ENCODE results near the gene AFF3.
"Not testable (repeated sequence)": the region's sequence is repeated elsewhere in the genome, so short reads cannot be mapped to it uniquely, and the experiment has no call there.

The AFF3 gene

GRCh38 chr2:100108648-100109020, 33.8 kb downstream of the AFF3 start:
- not testable (repeated sequence) for H4K91ac ChIP-seq (ENCODE audit: low read depth, low read length); H3K4me2 ChIP-seq (ENCODE audit: low read length); H3K14ac ChIP-seq (ENCODE audit: low read length); H2AFZ ChIP-seq (ENCODE audit: insufficient read depth, low read length, poor library complexity); H3K27ac ChIP-seq (ENCODE audit: low read depth, low read length); H2BK120ac ChIP-seq (ENCODE audit: insufficient read depth, low read length, poor library complexity); H3K4me3 ChIP-seq (ENCODE audit: low read depth, low read length); H3K79me1 ChIP-seq (ENCODE audit: low read length); H3K9ac ChIP-seq (ENCODE audit: low read length); H2AK5ac ChIP-seq (ENCODE audit: low read length); H3K36me3 ChIP-seq (ENCODE audit: control insufficient read depth in 1 of 2, insufficient read depth in 2 of 2, low read length in 2 of 2); H3K18ac ChIP-seq (ENCODE audit: low read length); DNase-seq; H4K12ac ChIP-seq (ENCODE audit: low read depth, low read length); H4K8ac ChIP-seq (ENCODE audit: low read depth, low read length); H3K4ac ChIP-seq (ENCODE audit: low read depth, low read length); H3K79me2 ChIP-seq (ENCODE audit: control insufficient read depth, insufficient read depth, low read length, poor library complexity); H2BK12ac ChIP-seq (ENCODE audit: low read length); H3K9me3 ChIP-seq (ENCODE audit: insufficient read depth, low read depth, low read length); H2BK5ac ChIP-seq (ENCODE audit: low read depth, low read length, poor library complexity); H3K23ac ChIP-seq (ENCODE audit: low read length)
- peaks cover 15 to 27% of the 10 kb centered on the region in 2 experiments for H3K4me1 ChIP-seq (ENCODE audit: control insufficient read depth in 1 of 2, insufficient read depth in 2 of 2, low read length in 2 of 2)
- no CpG with 5 or more reads among the region's 3 CpGs for WGBS (ENCODE audit: extremely low coverage, insufficient coverage, insufficient read length)
- H3K27me3 ChIP-seq (ENCODE audit: insufficient read depth, low read length) = peaks cover 11% of the 10 kb centered on the region

- H2BK12ac ChIP-seq (ENCODE audit: low read length) = no peak overlapping the region
- no peak overlapping the region for H4K8ac ChIP-seq (ENCODE audit: low read depth, low read length)
- peaks cover 15 to 27% of the 10 kb centered on the region in 2 experiments for H3K4me1 ChIP-seq (ENCODE audit: control insufficient read depth in 1 of 2, insufficient read depth in 2 of 2, low read length in 2 of 2)
- H3K4ac ChIP-seq (ENCODE audit: low read depth, low read length) = no peak overlapping the region
- no CpG with 5 or more reads among the region's 6 CpGs for WGBS (ENCODE audit: extremely low coverage, insufficient coverage, insufficient read length)
- H3K14ac ChIP-seq (ENCODE audit: low read length) = no peak overlapping the region
- H4K12ac ChIP-seq (ENCODE audit: low read depth, low read length) = no peak overlapping the region
- no peak overlapping the region for H3K18ac ChIP-seq (ENCODE audit: low read length)
- no peak overlapping the region for H2BK5ac ChIP-seq (ENCODE audit: low read depth, low read length, poor library complexity)
- H3K4me2 ChIP-seq (ENCODE audit: low read length) = no peak overlapping the region
- H3K23ac ChIP-seq (ENCODE audit: low read length) = no peak overlapping the region
- no peak for DNase-seq
- H3K79me1 ChIP-seq (ENCODE audit: low read length) = peaks cover 2% of the 10 kb centered on the region
- no peak overlapping the region for H2BK120ac ChIP-seq (ENCODE audit: insufficient read depth, low read length, poor library complexity)
- H3K27me3 ChIP-seq (ENCODE audit: insufficient read depth, low read length) = peaks cover 11% of the 10 kb centered on the region
- H4K91ac ChIP-seq (ENCODE audit: low read depth, low read length) = no peak overlapping the region
- no peak overlapping the region for H3K27ac ChIP-seq (ENCODE audit: low read depth, low read length)
- no peak overlapping the region for H2AK5ac ChIP-seq (ENCODE audit: low read length)
- H3K9me3 ChIP-seq (ENCODE audit: insufficient read depth, low read depth, low read length) = no peaks in the 10 kb centered on the region
- H3K4me3 ChIP-seq (ENCODE audit: low read depth, low read length) = no peak overlapping the region
- H3K36me3 ChIP-seq (ENCODE audit: control insufficient read depth in 1 of 2, insufficient read depth in 2 of 2, low read length in 2 of 2) = no peaks in the 10 kb centered on the region
- no peak overlapping the region for H2AFZ ChIP-seq (ENCODE audit: insufficient read depth, low read length, poor library complexity)
- no peaks in the 10 kb centered on the region for H3K79me2 ChIP-seq (ENCODE audit: control insufficient read depth, insufficient read depth, low read length, poor library complexity)
- H3K9ac ChIP-seq (ENCODE audit: low read length) = no peak overlapping the region
Measured at GRCh38 chr2:100107906-100108647, 34.3 kb downstream of the AFF3 start.

GRCh38 chr2:100107440-100107839, 35.0 kb downstream of the AFF3 start:
- no peak overlapping the region for H3K9ac ChIP-seq (ENCODE audit: low read length)
- H3K4me2 ChIP-seq (ENCODE audit: low read length) = no peak overlapping the region
- no peak overlapping the region for H3K4ac ChIP-seq (ENCODE audit: low read depth, low read length)
- peaks cover 11% of the 10 kb centered on the region for H3K27me3 ChIP-seq (ENCODE audit: insufficient read depth, low read length)
- no peak overlapping the region for H3K23ac ChIP-seq (ENCODE audit: low read length)
- DNase-seq = no peak
- no peak overlapping the region for H3K27ac ChIP-seq (ENCODE audit: low read depth, low read length)
- peaks cover 2% of the 10 kb centered on the region for H3K79me1 ChIP-seq (ENCODE audit: low read length)
- H3K79me2 ChIP-seq (ENCODE audit: control insufficient read depth, insufficient read depth, low read length, poor library complexity) = no peaks in the 10 kb centered on the region
- H2AK5ac ChIP-seq (ENCODE audit: low read length) = no peak overlapping the region
- no peak overlapping the region for H3K4me3 ChIP-seq (ENCODE audit: low read depth, low read length)
- H4K91ac ChIP-seq (ENCODE audit: low read depth, low read length) = no peak overlapping the region
- no peak overlapping the region for H3K14ac ChIP-seq (ENCODE audit: low read length)
- no peak overlapping the region for H3K18ac ChIP-seq (ENCODE audit: low read length)
- no peak overlapping the region for H4K8ac ChIP-seq (ENCODE audit: low read depth, low read length)
- no CpG with 5 or more reads among the region's 1 CpG for WGBS (ENCODE audit: extremely low coverage, insufficient coverage, insufficient read length)
- no peak overlapping the region for H4K12ac ChIP-seq (ENCODE audit: low read depth, low read length)
- peaks cover 15 to 27% of the 10 kb centered on the region in 2 experiments for H3K4me1 ChIP-seq (ENCODE audit: control insufficient read depth in 1 of 2, insufficient read depth in 2 of 2, low read length in 2 of 2)
- H3K9me3 ChIP-seq (ENCODE audit: insufficient read depth, low read depth, low read length) = no peaks in the 10 kb centered on the region
- H2BK120ac ChIP-seq (ENCODE audit: insufficient read depth, low read length, poor library complexity) = no peak overlapping the region
- no peaks in the 10 kb centered on the region for H3K36me3 ChIP-seq (ENCODE audit: control insufficient read depth in 1 of 2, insufficient read depth in 2 of 2, low read length in 2 of 2)
- H2AFZ ChIP-seq (ENCODE audit: insufficient read depth, low read length, poor library complexity) = no peak overlapping the region
- no peak overlapping the region for H2BK5ac ChIP-seq (ENCODE audit: low read depth, low read length, poor library complexity)
- no peak overlapping the region for H2BK12ac ChIP-seq (ENCODE audit: low read length)

GRCh38 chr2:100106460-100106859, 35.9 kb downstream of the AFF3 start:
- H3K14ac ChIP-seq (ENCODE audit: low read length) = no peak overlapping the region
- H2AFZ ChIP-seq (ENCODE audit: insufficient read depth, low read length, poor library complexity) = no peak overlapping the region
- no peak overlapping the region for H3K23ac ChIP-seq (ENCODE audit: low read length)
- WGBS (ENCODE audit: extremely low coverage, insufficient coverage, insufficient read length) = no CpG with 5 or more reads among the region's 9 CpGs
- H4K91ac ChIP-seq (ENCODE audit: low read depth, low read length) = peak overlapping the region; percentile 18
- H3K79me2 ChIP-seq (ENCODE audit: control insufficient read depth, insufficient read depth, low read length, poor library complexity) = no peaks in the 10 kb centered on the region
- H3K27ac ChIP-seq (ENCODE audit: low read depth, low read length) = no peak overlapping the region
- peaks cover 2% of the 10 kb centered on the region for H3K79me1 ChIP-seq (ENCODE audit: low read length)
- no peak overlapping the region for H3K18ac ChIP-seq (ENCODE audit: low read length)
- no peaks in the 10 kb centered on the region for H3K36me3 ChIP-seq (ENCODE audit: control insufficient read depth in 1 of 2, insufficient read depth in 2 of 2, low read length in 2 of 2)
- no peak overlapping the region for H2BK120ac ChIP-seq (ENCODE audit: insufficient read depth, low read length, poor library complexity)
- H4K8ac ChIP-seq (ENCODE audit: low read depth, low read length) = no peak overlapping the region
- H2BK12ac ChIP-seq (ENCODE audit: low read length) = no peak overlapping the region
- no peaks in the 10 kb centered on the region for H3K9me3 ChIP-seq (ENCODE audit: insufficient read depth, low read depth, low read length)
- H3K4ac ChIP-seq (ENCODE audit: low read depth, low read length) = no peak overlapping the region
- no peak for DNase-seq
- H2BK5ac ChIP-seq (ENCODE audit: low read depth, low read length, poor library complexity) = peak overlapping the region; percentile 19
- peaks cover 15 to 27% of the 10 kb centered on the region in 2 experiments for H3K4me1 ChIP-seq (ENCODE audit: control insufficient read depth in 1 of 2, insufficient read depth in 2 of 2, low read length in 2 of 2)
- H3K9ac ChIP-seq (ENCODE audit: low read length) = no peak overlapping the region
- H2AK5ac ChIP-seq (ENCODE audit: low read length) = no peak overlapping the region
- H4K12ac ChIP-seq (ENCODE audit: low read depth, low read length) = no peak overlapping the region
- no peak overlapping the region for H3K4me2 ChIP-seq (ENCODE audit: low read length)
- peaks cover 11% of the 10 kb centered on the region for H3K27me3 ChIP-seq (ENCODE audit: insufficient read depth, low read length)
- no peak overlapping the region for H3K4me3 ChIP-seq (ENCODE audit: low read depth, low read length)
